TTC549 (cell line): Measurements from ENCODE around the gene GRB10.
"Not testable (repeated sequence)": the region's sequence is repeated elsewhere in the genome, so short reads cannot be mapped to it uniquely, and the experiment has no call there.

ENCODE experiments used
- FAIRE-seq: peaks from 2 replicates; lab custom pipeline; 2012; peaks lifted over from hg19 to GRCh38; lab: Jason Lieb, UNC

The GRB10 gene

GRCh38 chr7:50778189-50778588 lies 4.5 kb downstream of the GRB10 start:
- no peak for FAIRE-seq

- no peak for FAIRE-seq
Measured at GRCh38 chr7:50775836-50776235, 6.9 kb downstream of the GRB10 start.

GRCh38 chr7:50775231-50775630 lies 7.5 kb downstream of the GRB10 start:
- FAIRE-seq, result no peak

- FAIRE-seq, result no peak
Measured at GRCh38 chr7:50774319-50774718, 8.4 kb downstream of the GRB10 start.

GRCh38 chr7:50773071-50773470 lies 9.6 kb downstream of the GRB10 start:
- not testable (repeated sequence) for FAIRE-seq

- FAIRE-seq, result no peak
Measured at GRCh38 chr7:50771120-50772002, 11.3 kb downstream of the GRB10 start.

- no peak for FAIRE-seq
Measured at GRCh38 chr7:50768485-50769474, 13.9 kb downstream of the GRB10 start.

GRCh38 chr7:50766849-50767207 lies 15.9 kb downstream of the GRB10 start:
- no peak for FAIRE-seq

- FAIRE-seq, result no peak
Measured at GRCh38 chr7:50766106-50766848, 16.4 kb downstream of the GRB10 start.

GRCh38 chr7:50762337-50762736 lies 20.4 kb downstream of the GRB10 start:
- FAIRE-seq, result no peak

GRCh38 chr7:50761713-50762112 lies 21.0 kb downstream of the GRB10 start:
- FAIRE-seq, result no peak

GRCh38 chr7:50757703-50758390 lies 24.8 kb downstream of the GRB10 start:
- FAIRE-seq, result no peak

GRCh38 chr7:50756180-50756579 lies 26.5 kb downstream of the GRB10 start:
- no peak for FAIRE-seq

- no peak for FAIRE-seq
Measured at GRCh38 chr7:50754684-50755083, 28.0 kb downstream of the GRB10 start.

GRCh38 chr7:50754241-50754640 lies 28.5 kb downstream of the GRB10 start:
- no peak for FAIRE-seq

- FAIRE-seq, result no peak
Measured at GRCh38 chr7:50752422-50752821, 30.3 kb downstream of the GRB10 start.

GRCh38 chr7:50751146-50751545 lies 31.6 kb downstream of the GRB10 start:
- FAIRE-seq, result no peak

GRCh38 chr7:50749896-50750295 lies 32.8 kb downstream of the GRB10 start:
- no peak for FAIRE-seq

GRCh38 chr7:50748472-50748871 lies 34.2 kb downstream of the GRB10 start:
- FAIRE-seq, result no peak

- FAIRE-seq, result no peak
Measured at GRCh38 chr7:50745835-50746234, 36.9 kb downstream of the GRB10 start.

- no peak for FAIRE-seq
Measured at GRCh38 chr7:50745336-50745735, 37.4 kb downstream of the GRB10 start.

- FAIRE-seq, result no peak
Measured at GRCh38 chr7:50743893-50744292, 38.8 kb downstream of the GRB10 start.
